Measurements from ENCODE around the gene AREL1. TPM values are rescaled to one million over a fixed set of nuclear protein-coding genes. Genes with fewer than 3 reads are reported as not detected.

AREL1 gene
- total RNA-seq, 1 donor from 2014 or later, result 22.6 TPM

DNA sequence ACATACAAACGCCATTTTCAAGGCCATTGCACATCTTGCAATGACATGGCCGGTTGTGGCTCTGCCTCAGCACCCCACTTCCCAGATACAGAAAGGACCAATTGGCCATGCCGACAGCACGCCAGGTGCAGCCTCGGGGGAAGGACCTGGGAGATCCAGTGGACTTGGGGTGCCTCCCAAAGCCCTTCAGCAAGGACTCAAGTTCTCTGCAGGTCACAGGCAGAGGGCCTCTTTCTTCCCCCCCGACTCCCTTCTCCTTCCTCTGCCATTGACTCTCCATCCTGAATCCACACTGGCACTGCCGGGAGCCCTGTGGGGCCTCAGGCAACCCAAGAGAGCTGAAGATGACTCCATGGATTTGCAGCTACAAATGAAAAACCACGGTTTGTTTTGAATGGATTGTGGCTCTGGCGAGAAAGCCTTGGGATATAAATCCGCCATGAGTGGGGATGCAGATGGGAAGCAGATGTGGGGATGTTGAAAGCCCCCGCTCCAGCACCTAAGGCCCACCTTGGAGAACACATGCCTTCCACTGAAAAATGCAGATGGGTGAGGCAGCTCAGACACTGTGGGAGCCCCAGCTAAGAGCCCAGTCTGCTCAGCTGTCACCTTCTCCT is 65.7 kb downstream of the AREL1 start:
- no peak for ATAC-seq (ENCODE audit: poor library complexity)
- intact Hi-C loops (cut with DNase I), result no loop called here

DNA sequence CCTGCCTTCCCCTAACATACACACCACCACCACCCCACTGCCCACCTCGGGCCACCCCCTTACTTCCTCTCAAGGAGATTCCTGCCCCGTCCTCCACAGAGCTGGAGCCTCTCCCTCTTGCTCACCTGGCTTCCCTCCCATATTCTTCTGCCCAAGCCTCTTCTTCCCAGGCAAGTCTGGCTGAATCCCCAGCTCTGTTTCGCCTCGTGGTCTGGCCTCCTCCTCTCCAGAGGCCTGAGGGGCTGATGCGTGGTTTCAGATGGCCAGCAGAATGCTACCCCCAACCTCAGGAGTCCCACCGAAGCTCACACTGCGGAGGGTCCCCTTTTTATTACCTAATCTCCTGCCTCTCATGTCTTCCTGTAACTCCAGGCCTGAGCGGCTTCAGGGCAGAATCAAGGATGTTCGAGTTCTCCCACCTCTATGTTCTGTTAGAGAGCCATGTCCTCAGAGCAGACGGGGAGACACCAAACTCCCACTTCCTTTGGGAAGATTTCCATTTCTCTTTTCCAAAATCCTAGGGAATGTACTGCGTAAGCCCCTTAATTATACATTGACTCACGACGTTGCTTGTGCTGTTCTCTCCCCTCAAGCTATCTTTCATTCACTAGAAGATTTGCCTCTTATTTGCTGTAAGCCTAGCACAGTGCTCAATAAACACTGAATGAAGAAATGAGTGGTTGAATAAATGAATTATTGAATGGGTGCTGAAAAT is 67.0 kb downstream of the AREL1 start:
- ATAC-seq (ENCODE audit: poor library complexity) (no peak), DNase-seq (no peak)
- intact Hi-C loops (cut with DNase I), result no loop called here

More for the DNA sequence above, 65.7 kb downstream of the AREL1 start:
- DNase-seq, result no peak

DNA sequence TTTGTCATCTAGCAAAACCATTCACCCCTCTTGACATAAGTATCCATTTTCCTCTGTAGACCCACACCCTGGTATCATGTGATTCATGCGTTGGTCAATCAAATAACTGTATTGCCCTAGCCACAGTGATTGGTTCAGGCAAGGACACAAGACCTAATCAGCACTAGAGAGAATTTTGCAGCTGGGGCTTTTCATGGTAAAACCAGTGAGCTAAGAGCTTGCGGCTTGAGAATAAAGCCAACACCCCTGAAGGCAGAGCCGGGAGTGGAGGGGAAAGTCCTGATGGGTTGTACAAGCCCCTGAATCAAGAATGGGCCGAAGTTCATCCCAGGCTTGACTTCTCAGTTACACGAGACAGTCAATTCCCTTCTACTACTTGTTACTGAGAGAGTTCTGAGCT is 67.6 kb downstream of the AREL1 start:
- ATAC-seq (ENCODE audit: poor library complexity) (peak; percentile 45), DNase-seq (no peak)
- intact Hi-C loops (cut with DNase I), result no loop called here

DNA sequence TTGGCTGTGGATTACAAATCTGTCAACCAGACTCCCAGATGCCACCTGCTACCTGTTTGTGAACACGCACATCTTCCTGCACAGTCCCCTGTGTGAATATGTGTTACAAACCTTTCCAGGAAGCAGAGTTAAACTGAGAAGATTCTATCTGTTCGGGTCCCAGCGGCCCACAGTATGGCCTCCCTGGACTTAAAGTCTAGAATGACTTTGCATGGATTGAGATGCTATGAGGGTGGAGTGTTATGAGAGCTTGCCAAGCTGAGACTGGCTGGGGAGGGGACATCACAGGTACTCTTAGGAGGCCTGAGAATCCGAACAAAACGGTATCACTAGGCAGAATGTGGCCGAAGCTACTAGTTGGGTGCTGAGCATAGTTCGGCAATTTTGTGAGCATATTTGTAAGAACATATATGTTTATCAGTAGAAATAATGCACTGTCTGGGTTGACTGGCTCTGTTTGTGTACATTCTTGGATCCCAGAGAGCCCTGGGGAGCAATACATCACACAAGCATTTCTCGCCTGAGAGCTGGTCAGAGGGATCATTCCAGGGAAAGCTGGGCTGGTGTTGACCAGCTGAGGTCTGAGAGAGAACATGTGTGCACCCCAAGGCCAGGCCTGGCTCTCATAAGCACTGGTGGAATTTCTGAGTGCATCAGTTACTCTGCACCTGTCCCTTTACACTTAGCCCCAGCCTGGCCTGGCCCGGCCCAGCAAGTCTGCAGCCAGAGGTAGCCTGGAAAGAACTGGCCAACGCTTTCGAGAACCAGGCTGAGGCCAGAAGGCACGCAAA is 71.1 kb downstream of the AREL1 start:
- DNase-seq (no peak), ATAC-seq (ENCODE audit: poor library complexity) (peak; percentile 63)
- intact Hi-C loops (cut with DNase I), result no loop called here

DNA sequence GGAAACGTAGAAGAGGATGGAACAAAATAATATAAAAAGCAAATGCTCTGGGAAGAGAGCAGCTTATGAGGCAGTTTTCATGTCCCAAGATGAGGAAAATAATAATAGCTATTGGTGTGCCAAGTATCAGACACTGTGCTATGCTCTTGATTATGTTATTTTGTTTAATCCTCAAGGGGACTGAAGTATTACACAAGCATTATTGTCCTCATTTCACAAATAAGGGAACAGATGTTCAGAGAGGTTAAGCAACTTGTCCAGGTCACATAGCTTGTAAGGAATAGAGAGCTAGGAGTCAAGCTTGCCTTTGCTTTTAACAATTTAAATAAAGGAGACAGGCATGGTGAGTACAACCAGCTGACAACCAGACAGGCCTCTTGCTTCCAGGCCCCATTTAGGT is 73.9 kb downstream of the AREL1 start:
- DNase-seq, result no peak
- intact Hi-C loops (cut with DNase I), result no loop called here
- ATAC-seq (ENCODE audit: poor library complexity), result peak; percentile 71

DNA sequence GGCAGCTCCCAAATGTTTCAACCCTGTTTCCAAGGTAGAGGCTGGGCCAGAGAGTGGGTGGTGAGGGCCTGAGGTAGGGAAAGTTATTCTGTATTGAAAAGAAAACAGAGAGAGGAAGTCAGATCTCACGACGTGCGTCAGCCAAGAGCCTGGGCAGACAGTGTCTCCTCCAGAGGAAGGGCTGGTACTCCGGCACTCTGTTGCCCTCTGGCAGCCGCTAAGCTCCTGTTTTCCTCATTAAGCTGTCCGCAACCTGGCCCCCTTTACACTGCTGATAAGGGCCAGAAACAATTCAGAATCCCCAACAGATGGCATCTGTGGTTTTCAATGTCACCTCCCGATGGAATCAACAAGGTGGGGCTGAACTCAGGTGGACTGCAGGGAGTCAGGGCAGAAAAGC is 74.8 kb downstream of the AREL1 start:
- ATAC-seq (ENCODE audit: poor library complexity), result no peak
- intact Hi-C loops (cut with DNase I), result no loop called here
- DNase-seq, result no peak

DNA sequence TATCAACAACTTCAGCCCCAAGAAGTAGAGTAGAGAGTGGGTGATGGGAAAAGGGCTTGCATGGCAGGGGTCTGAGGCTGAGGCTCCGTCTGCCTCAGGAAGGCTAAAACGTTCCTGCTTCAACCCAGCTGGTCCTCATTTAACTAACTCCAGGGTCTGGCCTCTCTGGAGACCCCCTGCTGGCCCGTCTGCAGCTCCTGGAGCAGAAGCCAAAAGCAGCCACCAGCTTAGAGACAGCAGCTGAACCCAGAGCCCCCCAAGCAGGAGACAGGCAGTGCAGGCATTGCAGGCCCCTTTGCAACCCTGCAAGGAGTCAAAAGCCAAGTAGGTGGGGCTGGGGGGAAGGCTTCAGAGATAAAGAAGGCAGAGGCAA is 75.7 kb downstream of the AREL1 start:
- intact Hi-C loops (cut with DNase I), result no loop called here
- ATAC-seq (ENCODE audit: poor library complexity) (no peak), DNase-seq (no peak)

DNA sequence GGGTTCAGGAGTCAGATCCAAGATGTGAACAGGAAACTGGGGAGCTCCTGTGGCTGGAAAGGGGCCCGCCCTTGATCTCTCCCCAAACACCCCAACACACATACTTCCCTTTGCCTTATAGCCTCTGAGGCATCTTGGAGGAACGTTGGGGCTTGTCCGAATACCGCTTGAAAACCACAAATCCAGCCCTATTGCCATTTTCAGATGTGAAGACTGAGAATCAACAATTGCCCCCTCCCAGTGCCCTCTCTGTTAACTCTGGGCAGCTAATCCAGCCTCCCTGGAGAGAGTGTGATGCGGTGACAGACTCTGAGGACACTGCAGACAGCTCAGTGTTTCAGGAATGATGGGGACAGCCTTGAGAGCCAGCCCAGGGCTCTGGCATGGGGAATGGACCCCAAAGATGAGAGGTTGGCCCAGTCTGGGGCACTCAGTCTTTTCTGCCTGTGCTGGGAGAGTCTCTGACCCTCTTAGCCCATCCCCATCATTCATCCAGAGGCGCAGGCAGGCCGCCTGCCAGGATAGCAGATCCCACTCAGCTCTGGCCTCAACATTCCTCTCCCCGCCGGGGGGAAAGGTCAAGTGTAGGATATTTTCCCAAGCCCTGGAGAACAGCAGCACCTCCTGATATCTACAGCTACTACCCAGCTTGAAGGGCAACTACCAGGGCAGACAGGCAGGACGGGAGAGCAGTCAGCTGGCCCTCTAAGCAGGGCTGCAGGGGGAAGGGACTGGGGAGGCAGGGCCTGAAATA is 76.3 kb downstream of the AREL1 start:
- intact Hi-C loops (cut with DNase I), result no loop called here
- no peak for DNase-seq
- ATAC-seq (ENCODE audit: poor library complexity), result no peak

DNA sequence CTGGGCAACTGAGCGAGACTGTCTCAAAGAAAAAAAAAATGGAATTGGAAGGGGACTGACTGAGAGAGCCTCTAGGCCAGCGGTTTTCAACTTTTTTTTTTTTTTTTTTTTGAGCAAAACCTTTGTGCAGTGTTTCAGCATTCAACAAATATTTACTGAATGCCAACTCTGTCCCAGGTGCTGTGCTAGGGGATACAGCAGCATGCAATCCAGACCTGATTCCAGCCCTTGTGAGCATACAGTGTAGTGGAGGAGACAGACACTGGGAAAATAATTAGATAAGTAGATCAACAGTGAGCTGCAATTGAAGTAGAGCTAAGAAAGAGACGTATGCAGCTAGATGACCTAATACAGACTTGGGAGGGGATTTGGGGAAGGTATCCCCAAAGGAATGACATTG is 77.0 kb downstream of the AREL1 start:
- DNase-seq, result no peak
- intact Hi-C loops (cut with DNase I), result no loop called here
- ATAC-seq (ENCODE audit: poor library complexity), result no peak

DNA sequence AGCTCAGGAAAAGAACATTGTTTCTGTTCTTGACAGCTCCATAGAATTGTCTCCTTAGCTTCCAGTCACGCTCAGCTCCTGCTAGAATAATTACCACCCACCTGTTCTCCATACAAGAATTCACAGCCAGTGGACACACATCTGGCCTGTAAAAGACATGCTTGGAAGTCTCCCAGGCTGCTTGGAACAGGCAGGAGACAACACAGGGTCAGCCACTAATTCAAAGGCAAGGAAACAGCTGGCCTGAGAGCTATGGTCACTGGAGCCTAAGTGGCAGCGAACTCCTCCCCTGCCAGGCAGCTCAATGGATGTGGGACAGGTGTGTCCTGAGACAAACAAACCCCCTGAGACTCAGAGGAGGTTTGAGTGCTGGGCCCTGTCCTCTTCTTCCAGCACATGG is 77.9 kb downstream of the AREL1 start:
- DNase-seq, result no peak
- intact Hi-C loops (cut with DNase I), result no loop called here
- peak; percentile 11 for ATAC-seq (ENCODE audit: poor library complexity)

DNA sequence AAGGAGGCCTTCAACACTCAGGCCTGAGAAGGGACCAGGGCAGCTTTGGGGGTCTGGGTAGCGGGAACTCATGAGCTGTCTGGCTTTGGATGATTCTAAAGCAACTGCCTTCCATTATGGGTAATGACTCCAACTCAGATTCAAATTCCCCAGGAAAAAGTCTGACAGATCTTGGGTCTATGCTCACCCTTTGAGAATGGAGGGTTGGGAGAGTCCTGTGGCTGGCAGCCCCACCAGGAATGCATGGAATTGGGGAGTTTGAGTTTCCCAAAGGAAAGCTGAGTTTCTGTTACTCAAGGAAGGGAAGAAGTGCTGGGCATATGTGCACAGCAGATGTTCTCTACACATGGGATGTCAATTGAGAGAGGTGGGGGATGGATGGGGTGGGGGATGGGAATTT is 78.4 kb downstream of the AREL1 start:
- no peak for DNase-seq
- ATAC-seq (ENCODE audit: poor library complexity), result no peak
- intact Hi-C loops (cut with DNase I), result no loop called here

DNA sequence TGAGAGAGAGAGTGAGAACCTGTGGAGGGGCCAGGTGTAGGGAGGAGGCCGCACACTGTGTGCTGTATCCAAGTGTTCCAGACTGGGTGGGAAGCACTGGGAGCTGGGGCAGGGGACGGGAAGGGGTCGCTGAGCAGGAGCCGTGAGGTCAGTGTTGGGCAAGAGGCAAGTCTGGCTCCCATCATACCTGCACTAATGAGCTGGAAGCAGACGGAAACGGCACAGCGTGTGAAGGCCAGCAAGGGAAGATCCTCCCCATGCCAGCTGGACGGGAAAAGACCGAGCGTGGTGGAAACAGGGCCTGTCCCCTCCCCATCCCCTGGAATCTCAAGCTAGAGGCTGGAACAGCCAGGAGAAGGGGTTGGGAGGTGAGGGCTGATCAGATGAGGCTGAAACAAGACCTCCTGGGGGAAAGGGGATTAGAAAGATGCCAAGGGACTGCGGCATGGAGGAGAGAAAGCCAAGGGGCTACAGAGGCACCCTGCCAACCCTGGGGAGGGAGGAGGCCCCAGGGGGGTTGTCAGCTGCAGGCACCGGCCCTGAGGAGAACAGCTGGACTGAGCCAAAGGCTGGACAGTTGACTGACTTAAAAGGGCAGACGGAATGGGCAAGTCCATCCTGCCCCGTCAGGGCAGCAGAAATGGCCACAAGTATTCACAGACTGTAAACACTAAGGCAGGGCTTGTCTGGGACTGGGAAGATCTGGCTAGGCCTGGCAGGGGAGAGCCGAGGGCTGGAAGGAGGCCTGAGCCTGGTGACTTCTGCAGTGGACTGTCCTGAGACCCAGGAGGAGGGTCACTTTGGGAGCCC is 81.8 kb downstream of the AREL1 start:
- DNase-seq (peak; percentile 42), ATAC-seq (ENCODE audit: poor library complexity) (peak; percentile 41)
- intact Hi-C loops (cut with DNase I), result no loop called here

DNA sequence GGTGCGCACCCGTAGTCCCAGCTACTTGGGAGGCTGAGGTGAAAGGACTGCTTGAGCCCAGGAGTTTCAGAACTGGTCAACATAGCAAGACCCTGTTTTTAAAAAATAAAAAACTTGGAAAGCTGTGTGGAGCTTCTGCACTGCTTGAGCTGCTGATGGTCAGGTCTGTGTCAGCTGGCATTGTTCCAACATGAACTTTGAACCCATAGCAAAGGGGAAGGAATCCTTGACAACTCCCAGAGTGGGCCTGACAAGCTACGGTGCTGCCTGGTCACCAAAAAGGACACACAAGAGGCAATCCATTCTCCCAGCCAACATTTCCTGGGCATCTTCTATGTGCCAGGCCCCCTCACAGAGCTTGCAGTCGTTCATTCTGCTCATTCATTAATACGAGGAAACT is 84.5 kb downstream of the AREL1 start:
- intact Hi-C loops (cut with DNase I), result no loop called here
- no peak for ATAC-seq (ENCODE audit: poor library complexity)

DNA sequence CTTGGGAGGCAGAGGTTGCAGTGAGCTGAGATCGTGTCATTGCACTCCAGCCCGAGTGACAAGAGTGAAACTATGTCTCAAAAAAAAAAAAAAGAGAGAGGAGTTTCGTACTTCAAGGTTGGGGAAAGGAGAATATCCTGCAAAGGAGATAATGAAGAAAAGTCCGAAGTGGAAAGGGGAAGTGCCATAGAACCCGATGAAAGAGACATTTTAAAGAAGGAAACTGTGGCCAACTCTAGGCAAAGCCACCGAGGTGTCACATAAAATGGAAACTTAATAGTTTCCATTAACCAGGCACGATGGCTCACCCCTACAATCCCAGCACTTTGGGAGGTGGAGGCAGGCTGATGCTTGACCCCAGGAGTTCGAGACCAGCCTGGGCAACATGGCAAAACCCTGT is 85.8 kb downstream of the AREL1 start:
- DNase-seq (no peak), ATAC-seq (ENCODE audit: poor library complexity) (no peak)
- intact Hi-C loops (cut with DNase I), result no loop called here

More for the DNA sequence above, 84.5 kb downstream of the AREL1 start:
- DNase-seq, result no peak

DNA sequence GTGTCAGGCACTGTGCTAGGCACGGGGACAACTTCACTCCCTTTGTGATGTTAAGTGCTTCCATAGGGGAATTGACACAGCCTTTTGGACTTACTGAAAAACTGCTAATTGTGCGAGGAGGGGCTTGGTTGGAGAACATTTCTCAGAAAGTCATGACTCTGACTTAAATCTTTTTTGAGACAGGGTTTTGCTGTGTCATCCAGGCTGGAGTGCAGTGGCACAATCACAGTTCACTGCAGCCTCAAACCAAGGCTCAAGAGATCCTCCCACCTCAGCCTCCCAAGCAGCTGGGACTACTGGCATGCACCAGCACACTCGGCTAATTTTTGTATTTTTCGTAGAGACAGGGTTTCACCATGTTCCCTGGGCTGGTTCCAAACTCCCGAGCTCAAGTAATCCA is 90.6 kb downstream of the AREL1 start:
- no peak for ATAC-seq (ENCODE audit: poor library complexity)
- intact Hi-C loops (cut with DNase I), result no loop called here
- no peak for DNase-seq

DNA sequence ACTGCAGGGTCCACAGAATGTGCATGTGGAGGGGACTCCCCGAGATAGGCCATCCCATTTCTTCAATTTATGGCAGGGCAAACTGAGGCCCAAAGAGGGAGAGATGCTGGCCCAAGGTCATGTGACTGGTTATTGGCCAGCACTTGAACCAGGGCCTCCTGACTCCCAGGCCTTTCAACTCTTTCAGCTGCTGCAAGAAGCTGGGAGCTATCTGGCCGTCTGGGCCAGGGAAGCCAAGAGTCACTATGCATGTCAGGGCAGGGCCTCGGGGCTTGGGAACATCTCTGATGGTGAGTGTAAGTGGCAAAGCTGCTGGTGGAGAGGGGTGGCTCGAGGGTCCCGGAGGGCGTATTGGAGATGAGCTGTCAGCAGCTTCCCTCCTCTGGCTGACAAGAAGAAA is 91.3 kb downstream of the AREL1 start:
- DNase-seq (no peak), ATAC-seq (ENCODE audit: poor library complexity) (no peak)
- intact Hi-C loops (cut with DNase I), result no loop called here

DNA sequence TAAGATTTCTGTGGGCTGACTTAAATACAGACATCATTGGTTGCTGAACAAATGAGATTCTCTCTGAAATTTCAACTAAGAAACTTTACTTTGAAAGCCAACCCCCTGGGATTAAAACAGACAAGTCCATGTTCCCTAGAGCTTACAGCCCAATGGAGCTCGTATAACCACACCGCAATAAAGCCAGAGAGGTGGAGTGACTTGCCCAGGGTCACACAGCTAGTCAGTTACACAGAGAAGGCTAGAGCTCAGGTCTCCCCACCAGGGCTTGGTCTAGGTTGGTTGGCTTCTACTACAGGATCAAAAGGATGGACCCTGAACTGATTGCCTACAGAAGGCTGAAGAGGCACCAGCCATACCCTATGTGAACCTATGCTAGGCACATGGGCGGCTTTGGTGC is 92.0 kb downstream of the AREL1 start:
- DNase-seq (no peak), ATAC-seq (ENCODE audit: poor library complexity) (no peak)
- intact Hi-C loops (cut with DNase I), result no loop called here

DNA sequence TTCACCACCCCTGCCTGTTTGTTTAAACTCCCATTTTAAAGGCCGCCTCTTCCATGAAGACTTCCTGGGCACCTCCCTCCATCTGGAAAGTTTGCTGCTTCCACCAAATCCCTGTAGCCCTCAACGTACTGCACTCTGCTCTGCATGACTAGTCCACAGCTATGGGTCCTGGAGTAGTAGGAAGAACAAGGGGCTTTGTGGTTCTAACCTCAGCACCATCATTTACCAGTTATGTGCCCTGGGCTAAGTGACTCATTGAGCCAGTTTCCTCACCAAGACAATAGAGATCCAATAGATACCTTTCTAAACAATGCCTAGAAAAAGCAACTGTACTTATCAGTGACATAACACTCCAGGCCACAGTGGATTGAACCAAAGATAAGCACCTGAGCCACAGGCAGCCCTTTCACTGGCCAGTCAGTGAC is 92.4 kb downstream of the AREL1 start:
- ATAC-seq (ENCODE audit: poor library complexity) (no peak), DNase-seq (no peak)
- intact Hi-C loops (cut with DNase I), result no loop called here
